ENCODE measurements around the gene SLC35F3. TPM values are rescaled to one million over a fixed set of nuclear protein-coding genes. Genes with fewer than 3 reads are reported as not detected.

The SLC35F3 gene
- total and polyA plus RNA-seq, 4 donors: 0.01 to 0.37 (median 0.08) TPM; not detected in 1

GRCh38 chr1:234295068-234295467, 390.6 kb downstream of the SLC35F3 start:
- 72% methylated on average over 5 of the region's 5 CpGs for WGBS
- DNase-seq (ENCODE audit: low spot score): no peak
- Histone ChIP-seq H3K36me3 (ENCODE audit: control insufficient read depth in 4 of 4, insufficient read depth in 3 of 4, low read depth in 1 of 4, low read length in 3 of 4) (no peaks in the 10 kb centered on the region), H3K9me3 (ENCODE audit: control insufficient read depth in 4 of 4, low read length in 3 of 4) (peaks cover 0 to 2% (median 0%) of the 10 kb centered on the region in 4 donors), H3K4me3 (ENCODE audit: low read depth in 1 of 3, low read length in 3 of 3) (no peak overlapping the region), H3K27ac (ENCODE audit: low read depth in 1 of 2, low read length in 2 of 2) (no peak overlapping the region), H3K27me3 (ENCODE audit: control insufficient read depth in 4 of 4, insufficient read depth in 4 of 4, low read length in 3 of 4) (peaks cover 0 to 12% (median 0%) of the 10 kb centered on the region in 4 donors), H3K9ac (ENCODE audit: low read depth in 1 of 2, low read length in 2 of 2) (no peak overlapping the region), H3K4me1 (ENCODE audit: control insufficient read depth in 4 of 4, insufficient read depth in 4 of 4, low read length in 3 of 4) (no peaks in the 10 kb centered on the region)
- TF ChIP-seq ATF3 (IDR thresholded peaks at IDR 0.05): no peak
- no peak for TF ChIP-seq FOXA1 (IDR thresholded peaks at IDR 0.05)
- no peak for TF ChIP-seq CTCF (IDR thresholded peaks at IDR 0.05; ENCODE audit: low read depth, low read length, missing input control)
- TF ChIP-seq ZBTB33 (IDR thresholded peaks at IDR 0.05): no peak
- no peak for TF ChIP-seq EGR1 (IDR thresholded peaks at IDR 0.05; ENCODE audit: low read depth in 2 of 2)
- no peak for TF ChIP-seq HNF4A (conservative IDR thresholded peaks at IDR 0.05)

GRCh38 chr1:234295626-234296025, 391.1 kb downstream of the SLC35F3 start:
- no peaks in the 10 kb centered on the region for H3K36me3 ChIP-seq (ENCODE audit: control insufficient read depth in 4 of 4, insufficient read depth in 3 of 4, low read depth in 1 of 4, low read length in 3 of 4)
- H3K9me3 ChIP-seq (ENCODE audit: control insufficient read depth in 4 of 4, low read length in 3 of 4): no peaks in the 10 kb centered on the region
- H3K4me1 ChIP-seq (ENCODE audit: control insufficient read depth in 4 of 4, insufficient read depth in 4 of 4, low read length in 3 of 4): no peaks in the 10 kb centered on the region
- 80% methylated on average over 2 of the region's 2 CpGs for WGBS
- H3K4me3 ChIP-seq (ENCODE audit: low read depth in 1 of 3, low read length in 3 of 3): no peak overlapping the region
- TF ChIP-seq EGR1 (IDR thresholded peaks at IDR 0.05; ENCODE audit: low read depth in 2 of 2) (no peak), YY1 (IDR thresholded peaks at IDR 0.05) (no peak), HNF4A (conservative IDR thresholded peaks at IDR 0.05) (no peak), MAX (IDR thresholded peaks at IDR 0.05) (no peak)
- peaks cover 0 to 12% (median 0%) of the 10 kb centered on the region in 4 donors for H3K27me3 ChIP-seq (ENCODE audit: control insufficient read depth in 4 of 4, insufficient read depth in 4 of 4, low read length in 3 of 4)
- H3K9ac ChIP-seq (ENCODE audit: low read depth in 1 of 2, low read length in 2 of 2): no peak overlapping the region
- no peak overlapping the region for H3K27ac ChIP-seq (ENCODE audit: low read depth in 1 of 2, low read length in 2 of 2)
- DNase-seq (ENCODE audit: low spot score): no peak

GRCh38 chr1:234296496-234296895, 392.0 kb downstream of the SLC35F3 start:
- DNase-seq (ENCODE audit: low spot score): no peak
- Histone ChIP-seq H3K27me3 (ENCODE audit: control insufficient read depth in 4 of 4, insufficient read depth in 4 of 4, low read length in 3 of 4) (peaks cover 0 to 12% (median 0%) of the 10 kb centered on the region in 4 donors), H3K9me3 (ENCODE audit: control insufficient read depth in 4 of 4, low read length in 3 of 4) (no peaks in the 10 kb centered on the region), H3K27ac (ENCODE audit: low read depth in 1 of 2, low read length in 2 of 2) (no peak overlapping the region), H3K4me3 (ENCODE audit: low read depth in 1 of 3, low read length in 3 of 3) (no peak overlapping the region), H3K9ac (ENCODE audit: low read depth in 1 of 2, low read length in 2 of 2) (no peak overlapping the region), H3K36me3 (ENCODE audit: control insufficient read depth in 4 of 4, insufficient read depth in 3 of 4, low read depth in 1 of 4, low read length in 3 of 4) (no peaks in the 10 kb centered on the region), H3K4me1 (ENCODE audit: control insufficient read depth in 4 of 4, insufficient read depth in 4 of 4, low read length in 3 of 4) (no peaks in the 10 kb centered on the region)
- TF ChIP-seq RXRA (IDR thresholded peaks at IDR 0.05): no peak
- 84% methylated on average over 4 of the region's 4 CpGs for WGBS
